ENCODE measurements around the gene PDSS1.
"Not testable (repeated sequence)": the region's sequence is repeated elsewhere in the genome, so short reads cannot be mapped to it uniquely, and the experiment has no call there.

The PDSS1 gene

DNA sequence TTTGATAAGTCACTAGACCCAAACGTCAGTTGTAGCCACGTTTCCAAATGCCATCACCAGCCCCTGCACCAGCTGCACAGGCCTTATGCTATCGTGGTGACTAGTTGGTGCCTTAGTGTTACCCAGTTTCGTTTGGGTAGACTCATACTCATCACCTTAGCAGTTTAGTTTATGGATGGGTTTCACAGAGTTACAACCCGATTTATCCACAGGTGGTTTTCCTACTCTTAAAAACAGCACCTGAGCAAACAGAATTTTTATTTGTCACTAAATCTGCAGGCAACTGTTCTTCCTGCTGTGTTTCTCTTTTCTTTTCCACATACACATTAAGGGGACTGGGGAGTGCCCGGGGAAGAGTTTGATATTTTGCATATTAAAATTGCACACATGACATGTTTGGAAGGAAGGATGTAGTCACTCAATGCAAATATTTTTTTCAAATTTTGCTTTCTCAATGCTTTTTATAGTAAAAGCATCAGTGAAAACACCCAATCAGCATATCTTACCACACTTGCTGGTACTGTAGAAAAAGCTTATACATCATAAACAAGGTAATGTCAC, 41.6 kb downstream of the PDSS1 start:
- DNase-seq (ENCODE audit: low read depth), result peak; percentile 14

DNA sequence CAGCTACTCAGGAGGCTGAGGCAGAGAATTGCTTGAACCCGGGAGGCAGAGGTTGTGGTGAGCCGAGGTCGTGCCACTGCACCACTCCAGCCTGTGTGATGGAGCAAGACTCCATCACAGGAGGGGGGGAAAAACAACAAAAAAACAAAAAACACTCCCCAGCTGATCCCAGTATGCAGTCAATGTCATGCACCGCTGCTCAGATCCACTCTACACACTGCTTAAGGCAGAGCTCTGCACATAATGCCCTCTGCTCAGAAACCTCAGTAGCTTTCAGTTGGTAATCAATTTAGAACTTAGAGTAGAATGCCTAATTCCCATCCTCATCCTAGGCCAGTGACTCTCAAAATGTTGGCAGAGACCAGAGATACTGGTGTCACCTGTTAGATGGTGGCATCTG, 43.9 kb downstream of the PDSS1 start:
- DNase-seq (ENCODE audit: low read depth), result no peak

DNA sequence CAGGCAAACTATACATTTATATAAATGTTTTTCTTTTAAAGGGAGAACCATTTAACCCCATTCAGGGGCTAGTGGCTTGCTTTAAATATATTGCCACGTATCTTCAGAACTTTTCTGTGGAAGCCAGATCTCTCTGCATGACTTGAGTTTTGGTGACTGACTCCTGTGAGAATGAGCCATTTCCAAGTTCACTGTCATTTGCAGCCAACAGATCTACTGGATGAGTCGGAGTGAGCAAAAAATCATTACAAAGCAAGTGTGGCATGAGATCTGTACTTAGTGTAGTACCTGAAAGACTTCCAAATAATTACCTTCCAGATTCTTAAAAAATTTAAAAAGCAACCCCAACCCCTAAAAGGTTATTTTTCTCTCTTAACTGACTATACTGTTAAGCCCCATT, 45.6 kb downstream of the PDSS1 start:
- no peak for DNase-seq (ENCODE audit: low read depth)

DNA sequence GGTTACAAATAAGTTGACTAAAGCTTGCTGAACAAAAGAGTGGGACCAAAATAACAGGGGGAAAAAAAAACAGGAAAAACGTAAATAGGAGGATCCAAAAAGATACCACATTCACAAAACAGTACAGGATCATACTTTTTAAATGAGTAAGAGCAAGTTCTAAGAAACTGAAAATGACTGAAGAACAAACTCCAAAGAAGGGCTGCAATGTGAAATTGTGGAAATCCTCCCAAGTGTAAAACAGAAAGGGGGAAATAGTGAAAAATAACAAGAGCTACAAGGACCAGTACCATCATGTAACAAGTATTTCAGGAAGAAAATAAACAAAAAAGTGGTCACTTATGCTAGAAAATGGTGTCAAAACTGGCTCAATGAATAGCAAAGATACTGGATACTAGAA, 46.3 kb downstream of the PDSS1 start:
- no peak for DNase-seq (ENCODE audit: low read depth)

DNA sequence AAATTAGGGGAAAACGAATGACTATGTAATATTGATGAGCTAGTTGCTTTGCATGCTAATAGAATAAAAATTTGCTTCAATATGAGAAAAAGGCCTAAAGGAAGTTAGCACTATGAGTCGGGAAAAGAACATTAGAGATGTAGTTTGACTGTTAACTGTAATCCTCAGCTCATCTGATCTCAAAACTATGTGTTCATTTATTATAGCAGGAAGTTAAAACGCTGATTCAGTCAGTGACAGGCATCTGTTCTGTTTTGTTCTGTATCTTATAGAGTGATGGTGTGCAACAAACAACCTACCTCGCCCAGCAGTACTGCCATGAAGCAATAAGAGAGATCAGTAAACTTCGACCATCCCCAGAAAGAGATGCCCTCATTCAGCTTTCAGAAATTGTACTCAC, 48.6 kb downstream of the PDSS1 start:
- DNase-seq (ENCODE audit: low read depth), result no peak

DNA sequence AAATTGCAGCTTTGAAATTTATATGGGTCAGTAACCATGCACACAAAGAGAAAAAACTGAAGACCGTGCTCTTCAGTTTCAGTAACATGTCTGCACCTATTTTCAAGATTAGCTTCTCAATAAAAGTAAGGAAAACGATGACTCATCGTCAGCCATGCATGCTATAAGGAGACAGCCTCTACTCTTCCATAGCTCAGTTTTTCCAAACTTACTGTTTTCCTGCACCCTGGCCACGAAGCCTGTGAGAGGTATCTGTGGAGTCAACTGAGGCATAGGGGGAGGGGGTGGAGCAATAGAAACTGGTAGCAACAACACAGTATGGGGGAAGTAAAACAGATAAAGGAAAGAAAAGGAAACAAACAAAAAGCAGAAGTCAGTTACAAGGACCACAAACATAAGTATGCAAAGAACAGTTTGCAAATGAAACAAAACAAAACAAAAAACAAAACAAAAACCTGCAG, 58.0 kb downstream of the PDSS1 start:
- no peak for DNase-seq (ENCODE audit: low read depth)

DNA sequence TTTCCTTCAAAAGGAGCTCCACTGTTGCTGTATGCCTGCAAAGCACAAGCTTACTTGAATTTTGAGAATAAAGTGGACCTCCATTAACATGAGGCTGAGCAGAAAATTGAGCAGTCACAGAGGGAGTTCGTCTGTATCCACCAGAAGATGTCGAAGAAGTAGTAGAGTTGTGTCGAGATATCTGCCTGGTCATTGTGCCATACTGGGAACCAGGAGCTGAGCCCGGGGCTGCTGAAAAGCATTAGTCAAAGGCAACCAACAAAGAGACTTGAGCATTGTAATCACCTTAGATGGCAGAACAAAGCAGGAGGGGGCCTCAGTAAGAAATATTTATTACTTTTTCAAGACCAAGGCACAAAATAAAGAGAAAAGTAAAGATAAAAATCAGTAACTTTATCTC, 61.5 kb downstream of the PDSS1 start:
- DNase-seq (ENCODE audit: low read depth), result no peak

DNA sequence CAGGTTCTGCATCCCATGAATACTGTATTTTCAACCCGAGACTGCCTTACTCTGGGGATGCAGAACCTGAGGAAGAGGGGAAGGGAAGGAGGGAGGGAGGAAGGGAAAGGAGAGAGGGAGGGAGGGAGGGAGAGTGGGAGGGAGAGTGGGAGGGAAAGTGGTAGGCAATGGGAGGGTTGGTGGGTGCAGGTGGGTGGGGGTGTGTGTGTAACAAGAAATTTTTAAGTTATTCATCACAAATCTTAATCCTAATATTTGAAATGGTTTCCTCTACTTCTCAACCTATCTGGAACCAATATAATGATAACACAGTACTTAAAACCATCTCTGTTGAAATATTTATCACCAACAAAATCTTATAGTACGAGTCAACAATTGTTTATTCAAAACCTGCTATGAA, 68.0 kb downstream of the PDSS1 start:
- DNase-seq (ENCODE audit: low read depth), result no peak

DNA sequence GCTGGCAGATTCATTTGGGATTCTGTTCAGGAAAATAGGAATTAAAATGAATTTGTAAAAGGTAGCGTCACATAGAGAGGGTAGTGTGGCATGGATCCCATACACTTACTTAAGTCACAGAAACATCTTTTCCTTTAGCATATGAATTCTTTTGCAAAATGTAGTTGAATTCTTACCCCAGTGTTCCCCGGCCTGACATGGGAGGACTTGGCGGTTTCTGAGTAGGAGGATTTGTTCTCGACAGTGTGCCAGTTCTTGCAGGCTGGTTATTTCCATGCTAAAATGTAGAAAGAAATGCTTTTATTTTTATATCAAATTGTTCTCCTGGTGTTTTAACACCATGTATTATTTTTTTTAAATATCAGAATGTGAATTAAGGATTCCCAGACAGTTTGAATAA, 72.6 kb downstream of the PDSS1 start:
- no peak for DNase-seq (ENCODE audit: low read depth)

DNA sequence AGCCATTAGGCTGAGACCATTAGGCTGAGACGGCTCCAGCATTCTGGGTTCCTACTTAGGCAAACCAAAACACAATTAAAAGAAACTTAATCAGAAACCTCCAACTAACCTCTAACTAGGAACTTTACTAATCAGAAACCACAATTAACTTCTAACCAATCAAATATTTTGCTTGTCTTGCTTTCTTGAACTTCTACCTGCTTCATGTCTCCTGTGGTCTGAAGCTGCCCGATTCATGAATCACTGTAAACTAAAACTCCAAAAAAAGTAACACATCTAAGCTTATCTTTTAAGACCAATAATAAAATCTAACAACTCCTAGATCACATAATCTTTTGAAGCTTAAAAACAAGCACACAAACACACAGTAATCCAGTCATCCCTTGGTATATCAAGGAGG, 76.1 kb downstream of the PDSS1 start:
- no peak for DNase-seq (ENCODE audit: low read depth)

DNA sequence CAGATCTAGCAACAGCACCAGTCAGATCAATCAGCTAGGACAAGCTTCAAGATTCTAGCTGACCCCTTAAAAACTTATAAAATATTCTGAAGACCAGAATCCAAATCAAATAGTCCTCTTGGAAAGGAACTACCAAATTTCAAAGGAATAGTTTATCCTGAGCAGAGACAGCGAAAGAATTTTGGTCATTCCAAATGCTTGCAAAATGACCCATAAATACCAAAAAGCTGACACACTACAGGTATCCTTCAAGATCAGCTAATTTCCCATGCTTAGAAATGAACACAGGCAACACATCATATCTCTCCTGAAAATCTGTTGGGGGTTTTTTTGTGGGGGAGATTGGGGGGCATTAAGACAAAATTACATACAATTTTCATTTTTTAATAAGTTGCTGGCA, 78.8 kb downstream of the PDSS1 start:
- no peak for DNase-seq (ENCODE audit: low read depth)

DNA sequence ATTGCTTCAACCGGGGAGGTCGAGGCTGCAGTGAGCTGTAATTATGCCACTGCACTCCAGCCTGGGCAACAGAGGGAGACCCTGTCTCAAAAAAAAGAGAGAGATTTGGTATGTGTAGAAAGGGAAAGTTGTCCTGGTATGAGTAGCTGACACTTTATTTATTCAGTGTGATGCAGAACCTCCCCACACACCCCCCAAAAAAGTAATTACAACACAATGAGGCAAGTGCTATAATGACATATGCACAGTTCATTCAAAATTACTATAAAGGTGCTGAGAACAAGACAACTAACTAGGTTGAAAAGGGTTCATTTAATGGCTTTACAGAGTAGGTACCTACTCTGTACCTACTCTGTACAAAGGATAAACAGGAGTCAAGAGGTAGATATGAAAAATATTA, 80.2 kb downstream of the PDSS1 start:
- DNase-seq (ENCODE audit: low read depth), result no peak

DNA sequence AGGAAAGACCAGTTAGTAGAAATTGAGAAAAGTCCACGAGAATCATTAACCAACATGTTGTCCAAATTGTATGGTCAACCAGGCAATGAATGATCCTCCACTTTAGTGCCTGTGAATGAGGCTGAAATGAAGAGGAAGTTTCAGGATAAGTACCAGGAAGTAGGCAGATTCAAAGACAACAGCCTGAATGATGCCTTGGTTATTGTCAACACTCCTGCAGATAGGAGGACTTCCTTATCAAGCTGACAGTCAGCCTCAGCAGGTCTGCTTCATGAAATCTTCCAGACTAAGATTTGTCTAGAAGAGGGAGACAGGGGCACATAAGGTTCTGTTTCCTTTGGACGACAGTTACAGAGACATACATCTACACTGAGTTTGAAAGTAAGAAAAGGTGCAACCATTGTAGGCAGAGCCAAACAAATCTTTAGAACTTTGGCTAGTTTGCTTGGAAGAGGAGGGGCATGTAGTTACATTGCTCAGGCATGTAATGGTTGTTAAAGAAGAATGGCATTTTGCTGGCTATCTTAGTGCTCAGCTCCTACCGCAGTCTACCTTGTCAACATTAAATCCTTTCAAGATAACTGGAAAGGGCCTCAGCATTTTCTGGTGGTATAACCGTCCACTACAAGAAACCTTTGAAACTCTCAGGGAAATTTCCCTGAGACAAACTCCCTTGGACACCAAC, 81.8 kb downstream of the PDSS1 start:
- DNase-seq (ENCODE audit: low read depth), result no peak

DNA sequence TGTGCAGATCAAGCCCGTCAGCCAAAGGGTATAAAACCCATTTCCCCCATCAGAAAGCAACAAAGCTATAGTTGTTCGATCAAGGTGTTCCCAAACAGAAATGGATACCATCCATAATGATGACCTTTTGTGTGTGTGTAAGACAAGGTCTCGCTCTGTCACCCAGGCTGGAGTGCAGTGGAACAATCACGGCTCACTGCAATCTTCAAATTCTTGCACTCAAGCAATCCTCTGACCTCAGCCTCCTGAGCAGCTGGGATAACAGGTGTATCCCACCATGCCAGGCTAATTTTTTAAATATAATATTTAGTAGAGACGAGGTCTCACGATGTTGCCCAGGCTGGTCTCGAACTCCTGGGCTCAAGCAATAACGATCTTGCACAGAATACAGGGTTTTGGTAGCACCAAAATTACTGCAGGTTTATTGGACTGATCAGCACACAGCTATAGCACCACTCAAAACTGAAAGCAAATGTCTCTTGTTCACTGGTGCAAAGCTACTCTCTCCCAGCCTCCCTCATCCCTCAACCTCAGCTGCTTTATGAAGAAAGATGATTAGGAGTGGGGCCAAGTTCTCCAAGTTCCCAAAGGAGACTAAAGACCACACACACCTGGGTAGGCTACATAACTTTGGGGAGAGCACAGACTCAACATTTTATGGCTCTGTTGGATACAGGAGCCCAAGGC, 82.7 kb downstream of the PDSS1 start:
- DNase-seq (ENCODE audit: low read depth), result no peak

DNA sequence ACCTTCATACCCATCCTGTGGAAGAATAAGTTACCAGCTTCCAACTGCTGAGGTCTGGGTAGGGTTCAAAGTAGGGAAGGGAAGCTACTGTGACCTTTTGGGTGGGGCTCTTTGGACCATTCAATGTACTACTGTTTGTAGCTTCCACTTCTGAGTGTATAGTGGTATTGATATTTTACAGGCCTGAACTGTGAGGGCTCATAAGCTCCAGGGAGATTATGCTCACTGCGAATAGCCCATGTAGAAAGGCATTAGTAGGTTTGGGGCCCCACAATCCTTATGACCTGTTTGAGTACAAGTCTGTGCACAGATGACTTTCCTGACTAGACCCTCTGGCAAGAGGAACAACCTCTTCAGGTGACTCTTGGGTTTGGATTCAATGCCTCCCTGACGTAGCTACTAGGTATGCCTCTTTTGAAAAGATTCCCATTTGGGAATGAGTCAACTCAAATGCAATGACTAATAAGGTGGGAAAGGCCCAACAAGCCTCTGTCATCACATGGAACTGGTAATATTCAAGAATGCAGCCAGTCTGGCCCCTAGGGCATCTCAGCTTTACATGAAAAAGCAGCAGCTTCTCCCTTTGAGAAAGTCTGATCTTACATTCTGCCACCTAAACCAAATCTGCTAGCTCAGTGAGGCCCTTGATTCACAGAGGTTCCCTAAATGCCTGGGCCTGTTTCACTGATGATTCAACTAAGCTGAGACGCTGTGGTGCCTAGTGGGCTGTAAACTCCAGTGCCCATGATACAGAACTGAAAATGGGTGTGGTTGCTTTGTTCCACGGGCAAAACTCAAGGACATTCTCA, 83.5 kb downstream of the PDSS1 start:
- DNase-seq (ENCODE audit: low read depth), result no peak

DNA sequence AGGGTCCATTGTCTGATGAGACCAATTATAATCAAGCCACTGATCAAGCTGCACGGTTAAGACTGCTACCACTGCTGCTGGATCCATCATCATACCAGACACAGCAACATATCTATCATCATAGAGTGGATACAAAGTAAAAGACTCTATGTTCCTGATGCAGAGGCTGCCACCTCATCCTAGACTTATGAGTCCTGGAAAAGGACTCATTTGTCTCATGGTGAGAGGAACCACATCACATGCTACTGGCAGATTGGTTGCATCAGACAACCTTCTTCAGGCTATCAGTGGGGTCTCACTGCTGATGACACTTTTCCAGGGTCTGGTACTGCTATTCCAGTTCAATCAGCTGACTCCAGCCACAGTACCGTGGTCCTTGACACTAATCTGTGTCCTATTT, 84.3 kb downstream of the PDSS1 start:
- DNase-seq (ENCODE audit: low read depth), result no peak

DNA sequence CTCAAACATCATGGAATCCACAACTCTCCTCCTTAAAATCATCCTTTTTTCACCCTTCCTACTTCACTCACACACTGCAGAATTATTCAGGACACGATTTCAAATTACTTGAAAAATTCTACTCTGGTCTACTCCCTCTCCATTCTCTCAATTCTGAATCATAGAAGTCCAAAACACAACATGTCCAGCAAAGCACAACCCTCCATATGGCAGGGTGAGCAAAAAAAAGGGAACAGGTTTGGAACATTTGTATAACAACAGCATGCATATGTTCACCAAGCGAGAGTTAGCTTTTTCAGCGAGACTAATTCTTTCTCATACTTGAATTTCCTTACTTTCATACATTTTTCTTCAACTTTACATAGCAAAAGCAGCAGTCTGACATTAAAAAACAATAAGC, 89.9 kb downstream of the PDSS1 start:
- no peak for DNase-seq (ENCODE audit: low read depth)

DNA sequence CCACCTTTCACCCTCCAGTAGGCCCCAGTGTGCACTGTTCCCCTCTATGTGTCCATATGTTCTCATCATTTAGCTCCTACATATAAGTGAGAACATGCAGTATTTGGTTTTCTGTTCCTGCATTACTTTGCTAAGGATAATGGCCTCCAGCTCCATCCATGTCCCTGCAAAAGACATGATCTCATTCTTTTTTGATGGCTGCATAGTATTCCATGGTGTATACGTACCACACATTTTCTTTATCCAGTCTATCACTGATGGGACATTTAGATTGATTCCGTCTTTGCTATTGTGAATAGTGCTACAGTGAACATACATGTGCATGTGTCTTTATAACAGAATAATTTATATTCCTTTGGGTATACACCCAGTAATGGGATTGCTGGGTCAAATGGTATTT, 92.3 kb downstream of the PDSS1 start:
- DNase-seq (ENCODE audit: low read depth), result not testable (repeated sequence)

DNA sequence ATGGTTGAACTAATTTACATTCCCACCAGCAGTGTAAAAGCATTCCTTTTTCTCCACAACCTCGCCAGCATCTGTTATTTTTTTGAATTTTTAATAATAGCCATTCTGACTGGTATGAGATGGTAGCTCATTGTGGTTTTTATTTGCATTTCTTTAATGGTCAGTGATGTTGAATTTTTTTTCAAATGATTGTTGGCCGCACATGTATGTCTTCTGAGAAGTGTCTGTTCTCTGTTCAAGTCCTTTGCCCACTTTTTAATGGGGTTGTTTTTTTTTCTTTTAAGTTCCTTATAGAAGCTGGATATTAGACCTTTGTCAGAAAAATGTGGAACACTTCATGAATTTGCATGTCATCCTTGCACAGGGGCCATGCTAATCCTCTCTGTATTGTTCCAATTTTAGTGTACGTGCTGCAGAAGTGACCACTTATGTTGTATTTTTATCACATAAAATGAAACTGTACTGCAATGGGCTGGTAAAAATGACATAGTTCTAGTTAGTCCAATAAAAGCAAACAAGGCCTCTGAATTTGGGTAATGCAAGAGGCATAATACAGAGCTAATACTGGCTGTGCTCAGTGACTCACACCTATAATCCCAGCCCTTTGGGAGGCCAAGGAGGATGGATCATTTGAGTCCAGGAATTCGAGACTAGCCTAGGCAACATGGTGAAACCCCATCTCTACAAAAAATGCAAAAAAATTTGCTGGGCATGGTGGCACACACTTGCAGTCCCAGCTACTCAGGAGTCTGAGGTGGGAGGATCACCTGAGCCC, 92.9 kb downstream of the PDSS1 start:
- DNase-seq (ENCODE audit: low read depth), result no peak

DNA sequence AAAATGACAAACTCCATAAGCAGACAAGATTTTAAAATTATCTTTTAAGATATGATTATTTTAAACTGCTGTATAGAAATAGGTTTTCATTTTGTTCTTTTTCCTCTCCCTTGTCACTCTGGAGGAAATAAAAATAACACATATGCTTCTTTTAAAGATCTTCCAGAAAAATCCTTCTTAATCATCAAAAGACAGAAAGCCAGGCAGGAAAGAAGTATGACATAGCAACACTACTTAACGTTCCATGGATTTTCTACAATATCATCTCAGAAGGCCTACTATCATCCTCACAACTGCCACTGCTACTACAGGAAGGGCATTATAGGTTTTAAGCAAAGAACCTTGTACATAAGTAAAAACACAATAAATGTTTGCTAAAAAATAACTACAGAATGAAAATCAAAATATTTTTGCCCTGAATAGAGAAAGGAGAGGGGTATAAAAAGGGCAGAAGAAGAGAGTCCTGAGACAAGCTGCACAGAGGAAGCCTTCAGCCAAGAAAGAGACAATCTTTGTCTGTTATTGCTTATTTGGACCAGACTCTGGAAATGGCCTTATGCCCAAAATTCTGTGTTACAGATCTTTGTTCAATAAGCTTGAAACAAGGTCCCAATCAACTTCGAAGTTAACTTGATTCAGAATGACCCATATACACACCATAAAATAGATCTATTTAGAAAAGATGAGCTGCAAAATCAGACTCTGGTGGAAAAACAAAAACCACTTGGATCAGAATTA, 95.4 kb downstream of the PDSS1 start:
- DNase-seq (ENCODE audit: low read depth), result no peak

Data from activated T-helper 9 cell treated with anti-CD3 and anti-CD28 coated beads, Interleukin-2, amount 50 U/mL, for 16 hours (primary cell).